GM19324 (cell line): ENCODE data around the gene TMEM220.
"Not testable (repeated sequence)": the region's sequence is repeated elsewhere in the genome, so short reads cannot be mapped to it uniquely, and the experiment has no call there.

Experiments
- ATAC-seq: cut with Tn5 transposase; IDR thresholded peaks from one replicate; pipeline ENCODE4 v1.9.1; 2021; ENCODE audit warnings: mild to moderate bottlenecking, moderate library complexity; ENCODE audit not compliant: unreplicated experiment, low FRiP score

Gene TMEM220

DNA sequence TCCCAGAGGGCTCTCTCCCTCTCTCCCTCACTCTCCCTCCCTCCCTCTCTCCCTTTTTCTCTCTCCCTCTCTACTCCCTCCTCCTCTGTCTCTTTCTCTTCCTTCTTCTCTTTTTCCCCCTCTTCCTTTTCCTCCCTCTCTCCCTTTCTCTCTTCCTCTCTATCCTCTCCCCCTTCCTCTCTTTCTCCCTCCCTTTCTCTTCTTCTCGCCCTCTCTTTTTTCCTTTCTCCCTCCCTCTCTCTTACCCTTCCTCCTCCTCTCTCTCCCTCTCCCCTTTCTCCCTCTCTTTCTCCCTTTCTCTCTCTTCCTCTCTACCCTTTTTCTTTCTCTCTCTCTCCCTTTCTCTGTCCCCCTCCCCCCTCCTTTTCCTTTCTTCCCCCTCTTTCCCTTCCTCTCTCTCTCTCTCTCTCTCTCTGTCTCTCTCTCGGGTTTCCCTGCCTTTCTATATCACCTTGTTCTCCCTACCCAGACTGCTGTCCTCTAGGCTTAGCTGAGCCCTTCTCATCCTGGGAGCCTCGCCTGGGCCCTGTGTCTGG, 25.8 kb upstream of the TMEM220 start:
- no peak for ATAC-seq

DNA sequence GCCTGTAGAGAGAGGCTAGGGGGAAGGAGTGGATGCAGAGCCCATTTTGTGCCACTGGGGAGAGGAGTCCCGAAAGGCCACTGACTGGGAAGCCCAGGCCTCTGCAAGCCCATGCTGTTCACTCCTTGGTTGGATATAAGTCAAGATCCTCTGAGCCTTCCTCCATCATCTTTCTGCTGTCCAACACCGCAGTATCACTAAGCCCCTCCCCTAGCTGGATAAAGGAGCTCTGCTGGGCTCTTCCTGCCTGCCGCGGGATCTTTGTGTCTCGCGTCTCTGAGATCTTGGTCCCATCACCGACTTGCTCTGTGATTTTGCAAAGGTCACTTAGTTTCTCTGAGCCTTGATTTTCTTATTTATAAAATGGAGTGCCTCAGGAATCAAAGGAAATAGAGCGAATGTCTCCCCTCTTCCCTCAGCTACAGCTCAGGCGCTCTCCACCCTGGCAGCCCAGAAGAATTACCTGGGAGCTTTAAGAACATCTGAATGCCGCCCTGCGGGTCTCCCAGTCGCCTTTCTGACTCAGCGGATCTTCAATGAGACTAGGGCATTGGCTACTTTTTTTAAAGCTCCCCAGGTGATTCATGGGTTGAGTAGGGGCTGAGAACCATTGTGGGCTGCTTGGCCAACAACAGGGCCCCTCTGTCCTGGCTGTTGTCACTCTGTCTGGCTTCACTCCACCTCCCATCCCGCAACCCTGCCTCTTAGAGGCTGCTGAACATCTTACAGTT, 25.2 kb upstream of the TMEM220 start:
- no peak for ATAC-seq

DNA sequence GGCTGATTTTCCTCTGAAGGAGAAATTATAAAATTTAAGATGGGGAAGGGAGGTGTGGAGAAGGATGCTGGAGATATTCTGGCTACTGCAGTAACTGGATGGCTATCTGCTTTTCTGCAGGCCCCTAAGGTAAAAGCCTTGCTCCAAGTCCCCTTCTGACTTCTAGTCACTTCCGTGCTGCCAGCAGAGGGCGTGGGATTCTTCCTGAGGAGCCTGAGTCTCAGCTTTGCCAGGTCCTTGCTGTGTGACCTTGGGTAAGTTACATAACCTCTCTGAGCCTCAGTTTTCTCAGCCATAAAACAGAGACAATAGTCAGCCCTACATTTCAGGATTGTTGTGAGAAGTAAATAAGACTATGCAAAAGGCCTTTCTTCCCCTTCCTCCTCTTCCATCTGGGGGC, 24.3 kb upstream of the TMEM220 start:
- no peak for ATAC-seq

DNA sequence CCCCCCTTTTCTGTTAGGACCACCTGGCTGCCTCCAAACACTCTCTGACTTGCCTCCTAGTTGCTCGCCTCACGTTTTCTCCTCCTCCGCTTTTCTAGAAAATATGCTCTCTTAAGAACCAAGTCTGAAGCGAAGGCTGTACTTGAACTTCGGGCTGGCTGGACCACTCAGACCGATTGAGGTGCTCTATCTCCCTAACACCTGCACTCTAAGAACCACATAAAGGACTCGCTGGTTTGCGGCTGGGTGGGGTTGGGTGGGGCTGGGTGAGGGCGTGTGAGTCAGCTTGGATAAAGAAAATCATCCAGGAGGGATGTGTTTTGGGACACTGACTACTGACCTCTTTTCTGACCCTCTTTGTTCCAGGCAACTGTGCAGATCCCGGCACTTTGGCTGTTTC, 22.9 kb upstream of the TMEM220 start:
- no peak for ATAC-seq

DNA sequence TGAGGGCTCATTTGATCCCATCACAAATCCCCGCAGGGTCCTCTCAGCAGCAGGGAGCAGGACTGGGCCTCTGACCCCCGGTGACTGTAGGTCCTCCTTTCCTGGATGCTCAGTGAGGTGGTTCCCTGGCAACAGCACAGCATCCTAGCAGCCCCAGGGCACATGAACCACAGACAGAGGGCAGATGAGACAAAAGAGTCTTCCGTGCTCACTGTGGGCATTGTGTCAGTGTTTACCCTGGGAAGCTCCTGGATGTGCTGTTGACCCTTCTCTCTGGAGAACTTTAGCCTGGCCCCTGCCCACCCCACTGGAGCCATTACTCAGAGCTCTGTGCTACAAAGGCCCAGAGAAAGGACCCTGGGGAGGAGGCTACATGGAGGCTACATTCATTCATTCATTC, 21.7 kb upstream of the TMEM220 start:
- ATAC-seq: no peak

DNA sequence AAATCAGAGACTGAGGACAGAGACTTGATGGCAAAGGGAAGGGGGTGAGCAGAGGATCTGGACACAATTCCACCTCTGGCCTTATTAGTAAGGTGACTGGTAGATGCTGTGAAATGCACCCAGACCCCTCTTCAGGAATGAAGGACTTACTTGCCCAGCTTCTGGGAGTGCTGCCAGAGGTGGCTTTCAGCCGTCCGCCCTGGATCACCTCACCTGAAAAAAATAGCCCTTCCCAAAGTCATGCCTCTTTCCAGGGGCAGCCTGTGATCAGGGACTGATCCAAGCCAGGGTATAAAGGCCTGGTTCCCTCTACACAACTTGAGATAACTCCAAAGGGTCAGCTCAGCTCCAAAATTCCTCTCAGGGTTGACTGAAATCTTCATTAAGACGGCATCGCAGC, 20.4 kb upstream of the TMEM220 start:
- no peak for ATAC-seq

DNA sequence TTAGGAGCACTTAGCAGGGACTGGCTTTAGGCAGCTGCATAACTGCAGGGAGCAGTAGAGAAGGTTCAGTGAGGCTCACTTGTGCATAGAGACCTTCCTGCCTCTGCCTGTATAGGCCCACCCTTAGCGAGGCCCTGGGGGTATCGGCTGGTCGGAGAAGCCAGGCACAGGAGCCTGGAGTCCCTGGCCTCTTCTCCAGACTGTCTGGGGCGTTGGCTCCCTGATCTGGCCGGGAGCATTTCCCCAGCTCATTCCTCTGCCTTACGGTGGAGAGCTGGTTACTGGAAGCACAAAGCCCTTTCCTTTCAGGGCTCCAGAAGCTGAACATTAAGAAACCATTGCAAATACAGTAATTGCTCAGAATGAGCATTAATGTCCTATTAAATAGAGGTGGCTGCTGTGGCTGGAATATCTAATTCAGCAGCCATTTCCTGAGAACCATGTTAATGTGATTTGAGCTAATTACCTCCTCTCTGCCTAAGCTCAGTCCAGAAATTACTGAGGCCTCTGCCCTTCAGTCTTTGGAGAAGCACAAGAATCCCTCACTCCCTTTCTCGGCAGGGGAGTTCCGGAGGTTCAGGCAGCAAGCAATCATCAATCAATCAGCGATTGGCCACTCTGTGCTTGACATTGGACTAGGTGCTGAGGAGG, 18.8 kb upstream of the TMEM220 start:
- ATAC-seq: no peak

DNA sequence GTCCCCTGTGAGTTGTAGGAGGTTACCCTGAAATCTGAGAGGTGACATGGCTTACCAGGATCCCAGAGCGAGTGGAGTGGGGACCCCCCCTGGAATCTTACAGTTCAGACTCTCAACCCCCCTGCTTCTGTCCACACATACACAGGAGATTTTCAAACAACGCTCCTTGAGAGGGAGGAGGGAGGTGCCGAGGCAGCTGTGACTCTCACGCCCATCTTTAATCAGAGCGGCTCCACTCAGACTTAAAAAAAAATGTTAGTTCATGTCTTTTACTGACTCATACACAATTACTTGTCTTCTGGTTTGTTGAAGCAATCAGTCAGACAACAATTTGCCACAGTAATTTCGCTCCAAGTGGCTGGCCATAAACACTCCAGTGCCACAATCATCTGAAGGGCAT, 15.4 kb upstream of the TMEM220 start:
- ATAC-seq: no peak

DNA sequence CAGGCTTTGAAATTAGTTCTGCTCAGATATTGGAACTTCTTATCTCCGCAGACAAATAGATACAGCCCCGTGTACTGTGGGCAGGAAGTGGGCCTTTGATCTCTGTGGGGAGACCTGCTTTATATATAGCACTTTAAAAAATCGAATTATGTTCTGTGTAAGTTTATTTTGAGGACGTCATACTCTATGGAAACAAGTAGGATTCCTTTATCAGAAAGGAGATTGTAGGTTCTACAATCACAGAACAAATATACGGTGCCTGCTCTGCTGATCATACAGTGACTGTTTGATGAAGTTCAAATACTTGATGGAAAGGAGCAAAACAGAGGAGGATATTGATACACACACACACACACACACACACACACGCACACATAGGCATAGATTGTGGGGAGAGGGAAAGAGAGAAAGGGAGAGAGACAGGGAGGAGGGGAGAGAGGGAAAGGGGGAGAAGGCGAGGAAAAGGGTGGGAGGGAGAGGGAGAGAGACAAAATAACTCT, 14.7 kb upstream of the TMEM220 start:
- ATAC-seq: no peak

DNA sequence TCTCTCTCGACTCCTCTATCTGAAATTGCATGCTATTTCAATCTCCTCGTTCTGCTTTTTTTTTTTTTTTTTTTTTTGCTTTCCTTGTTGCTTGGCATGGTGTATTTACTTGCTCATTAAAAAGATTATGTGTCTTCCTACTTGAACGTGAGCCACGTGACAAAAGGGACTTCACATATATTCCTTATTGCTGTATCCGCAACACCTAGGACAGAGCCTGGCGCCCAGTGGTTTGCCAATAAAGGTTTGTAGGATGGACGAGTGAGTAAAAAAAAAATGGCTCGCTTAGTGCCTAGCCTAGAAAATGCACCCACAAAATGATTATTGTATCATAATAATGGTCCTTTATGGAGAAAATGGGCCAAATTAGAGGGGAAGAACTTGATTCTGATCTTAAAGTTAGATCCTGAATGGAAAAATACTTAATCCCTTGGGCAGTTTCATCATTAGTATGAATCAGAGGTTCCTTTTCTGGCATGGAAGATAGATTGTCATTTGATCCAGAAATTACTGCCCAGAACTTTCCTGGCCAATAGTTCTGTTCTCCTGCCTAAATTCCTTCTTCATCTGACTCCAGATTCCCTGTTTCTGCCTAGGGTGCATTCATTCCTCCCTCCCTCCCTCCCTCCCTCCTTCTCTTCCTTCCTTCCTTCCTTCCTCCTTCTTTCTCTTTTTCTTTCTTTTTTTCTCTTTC, 13.6 kb upstream of the TMEM220 start:
- no peak for ATAC-seq

DNA sequence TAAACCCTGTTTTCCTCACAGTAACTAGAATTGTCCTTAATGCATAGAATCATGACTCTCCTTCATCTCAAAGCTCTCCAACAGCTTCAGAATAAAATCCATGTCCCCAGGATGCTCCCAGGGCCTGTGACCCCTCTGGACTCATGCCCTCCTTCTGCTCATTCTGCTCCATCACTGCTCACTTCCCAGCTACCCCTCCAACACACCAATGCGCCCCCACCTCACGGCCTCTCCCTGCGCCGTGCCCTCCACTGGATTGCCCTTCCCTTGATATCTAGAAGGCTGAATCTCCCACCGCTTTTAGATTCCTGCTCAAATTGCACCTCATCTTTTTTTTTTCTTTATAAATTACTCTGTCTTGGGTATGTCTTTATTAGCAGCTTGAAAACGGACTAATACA, 12.6 kb upstream of the TMEM220 start:
- ATAC-seq: no peak

DNA sequence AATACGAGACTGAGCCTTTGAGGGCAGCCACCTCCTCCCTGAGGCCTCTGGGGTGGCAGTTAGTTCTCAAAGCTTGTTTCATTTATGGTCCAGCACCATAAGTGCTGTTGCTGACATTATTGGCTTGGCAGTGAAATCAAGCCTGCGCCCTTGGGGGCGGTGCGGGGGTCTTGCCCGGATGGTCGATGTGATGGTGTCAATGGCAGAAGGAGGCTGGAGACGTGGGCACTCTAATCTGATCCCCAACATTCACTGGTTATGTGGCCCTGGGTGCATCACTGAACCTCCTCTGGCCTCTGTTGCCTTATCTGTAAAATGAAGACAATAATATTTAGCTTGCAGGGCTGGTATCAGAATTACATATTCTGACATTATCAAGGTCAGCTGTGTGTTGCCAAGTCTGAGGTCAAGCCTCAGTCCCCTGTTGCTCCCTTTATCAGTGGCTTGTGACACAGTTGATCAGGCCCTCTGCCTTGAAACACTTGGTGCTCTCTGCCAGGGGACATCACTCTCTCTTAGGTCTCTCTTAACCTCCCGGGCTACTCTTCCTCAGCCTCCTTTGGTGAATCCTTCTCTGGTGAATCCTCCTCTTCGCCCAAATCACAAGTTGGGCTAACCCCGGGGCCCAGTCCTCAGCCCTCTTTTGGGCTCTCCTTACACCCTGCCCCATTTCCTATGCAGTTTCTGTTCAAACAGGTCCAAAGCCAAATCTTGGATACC, 11.8 kb upstream of the TMEM220 start:
- ATAC-seq: no peak

DNA sequence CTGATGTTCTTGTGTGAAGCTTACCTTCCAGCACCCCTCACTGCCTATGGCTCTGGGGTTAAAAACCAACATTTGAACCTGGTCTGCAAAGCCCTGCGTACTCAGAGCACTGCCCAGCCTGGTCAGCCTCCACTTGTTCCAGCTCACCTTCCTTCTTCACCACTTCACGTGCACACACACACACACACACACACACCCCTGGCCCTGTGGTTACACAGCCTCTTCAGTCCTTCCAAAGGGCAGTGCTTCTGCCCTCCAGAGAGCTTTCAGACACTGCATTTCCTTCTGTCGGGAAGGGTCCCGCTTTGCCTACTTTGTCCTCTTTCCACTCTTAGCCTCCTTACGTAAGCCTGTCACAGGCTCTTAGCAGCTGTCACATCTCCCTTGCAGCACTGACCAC, 9.6 kb upstream of the TMEM220 start:
- no peak for ATAC-seq

DNA sequence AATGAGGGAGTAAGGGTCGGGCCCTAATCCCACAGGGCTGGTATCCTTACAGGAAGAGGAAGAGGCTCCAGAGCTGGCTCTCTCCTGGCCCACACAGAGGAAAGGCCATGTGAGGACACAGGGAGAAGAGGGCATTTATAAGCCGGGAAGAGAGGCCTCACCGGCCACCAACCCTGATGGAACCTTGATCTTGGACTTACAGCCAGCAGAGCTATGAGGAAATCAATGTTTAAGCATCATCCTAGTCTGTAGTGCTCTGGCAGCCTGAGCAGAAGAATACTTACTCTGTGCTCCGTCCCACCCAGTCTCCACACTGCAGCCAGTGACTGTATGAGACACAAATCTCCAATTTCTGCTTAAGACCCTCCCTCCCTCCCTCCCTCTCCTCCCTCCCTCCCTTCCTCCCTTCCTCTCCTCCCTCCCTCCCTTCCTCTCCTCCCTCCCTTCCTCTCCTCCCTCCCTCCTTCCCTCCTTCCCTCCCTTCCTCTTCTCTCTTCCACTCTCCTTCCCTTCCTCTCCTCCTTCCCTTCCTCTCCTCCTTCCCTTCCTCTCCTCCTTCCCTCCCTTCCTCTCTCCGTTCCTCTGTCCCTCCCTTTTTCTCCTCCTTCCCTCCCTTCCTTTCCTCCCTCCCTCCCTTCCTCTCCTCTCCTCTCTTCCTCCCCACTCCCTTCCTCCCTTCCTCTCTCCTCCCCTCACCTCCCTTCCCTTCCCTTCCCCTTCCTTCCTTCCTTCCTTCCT, 8.9 kb upstream of the TMEM220 start:
- no peak for ATAC-seq

DNA sequence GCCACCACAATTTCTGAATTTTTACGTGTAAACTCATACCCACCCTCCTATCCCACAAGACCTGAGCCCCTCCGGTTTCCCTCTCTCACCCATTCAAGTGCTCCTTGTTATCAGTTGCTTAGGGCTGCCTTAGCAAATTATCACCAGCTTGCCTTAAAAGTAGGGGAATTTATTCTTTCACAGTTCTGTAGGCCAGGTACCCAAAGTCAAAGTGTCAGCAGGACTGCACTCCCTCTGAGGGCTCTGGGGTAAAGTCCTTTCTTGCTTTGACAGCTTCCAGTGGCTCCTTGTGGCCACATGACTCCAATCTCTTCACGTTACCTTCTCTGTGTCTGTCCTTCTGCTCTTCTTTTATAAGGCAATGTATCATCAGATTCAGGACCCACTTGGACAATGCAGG, 7.9 kb upstream of the TMEM220 start:
- ATAC-seq: no peak

DNA sequence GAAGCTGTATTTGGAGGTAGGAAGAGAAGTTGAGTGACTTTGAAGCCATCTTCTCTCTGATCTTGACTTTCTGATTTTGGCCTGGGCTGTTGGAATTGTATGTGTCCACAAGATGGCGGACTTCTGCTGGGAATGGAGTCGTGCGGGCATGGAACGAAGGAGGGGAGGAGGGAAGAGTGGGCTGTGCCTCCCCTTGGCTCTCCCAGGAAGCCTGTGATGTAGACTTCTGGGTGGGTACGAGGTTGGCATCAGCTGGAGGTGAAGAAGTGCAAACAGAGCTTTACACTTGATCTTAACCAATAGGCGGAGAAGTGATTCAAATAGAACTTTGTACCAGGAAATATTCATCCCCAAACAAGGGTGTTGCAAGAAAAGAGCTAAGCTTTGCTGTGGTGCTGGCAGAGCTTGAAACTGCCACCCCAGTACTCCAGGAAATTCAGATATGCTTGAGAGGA, 7.4 kb upstream of the TMEM220 start:
- no peak for ATAC-seq

DNA sequence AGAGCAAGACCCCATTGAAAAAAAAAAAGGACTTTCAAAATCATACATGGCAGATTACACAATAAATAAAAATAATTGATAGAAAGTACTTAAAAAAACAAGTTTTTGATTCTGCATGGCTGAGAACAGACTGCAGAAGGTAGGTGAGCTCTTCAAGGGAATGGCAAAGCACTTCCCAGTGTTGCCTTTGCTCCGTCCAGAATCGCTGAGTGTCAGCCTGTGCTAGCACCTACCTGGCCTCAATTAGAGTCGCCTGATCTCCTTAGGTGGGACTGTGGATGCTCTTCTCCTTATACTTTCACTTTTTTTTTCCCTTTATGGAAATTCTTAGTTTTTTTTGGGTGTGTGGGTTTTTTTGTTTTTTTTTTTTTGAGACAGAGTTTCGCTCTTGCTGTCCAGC, 6.0 kb upstream of the TMEM220 start:
- ATAC-seq: no peak

DNA sequence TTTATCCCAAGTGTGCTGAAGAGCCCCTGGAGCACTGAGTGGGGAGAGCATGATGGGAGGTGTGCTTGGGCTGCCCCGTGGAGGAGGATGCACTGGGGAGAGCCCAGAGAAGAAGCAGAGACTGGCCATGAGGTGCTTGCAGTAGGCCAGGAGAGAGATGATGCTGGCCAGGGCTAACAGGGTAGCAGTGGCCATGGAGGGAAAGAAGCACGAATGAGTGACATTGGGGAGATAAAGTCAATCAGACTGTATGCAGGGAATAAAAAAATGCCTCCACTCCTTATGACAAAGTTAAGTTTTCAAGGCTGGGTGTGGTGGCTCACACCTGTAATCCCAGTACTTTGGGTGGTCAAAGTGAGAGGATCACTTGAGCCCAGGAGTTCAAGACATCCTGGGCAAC, 5.4 kb upstream of the TMEM220 start:
- ATAC-seq: no peak

DNA sequence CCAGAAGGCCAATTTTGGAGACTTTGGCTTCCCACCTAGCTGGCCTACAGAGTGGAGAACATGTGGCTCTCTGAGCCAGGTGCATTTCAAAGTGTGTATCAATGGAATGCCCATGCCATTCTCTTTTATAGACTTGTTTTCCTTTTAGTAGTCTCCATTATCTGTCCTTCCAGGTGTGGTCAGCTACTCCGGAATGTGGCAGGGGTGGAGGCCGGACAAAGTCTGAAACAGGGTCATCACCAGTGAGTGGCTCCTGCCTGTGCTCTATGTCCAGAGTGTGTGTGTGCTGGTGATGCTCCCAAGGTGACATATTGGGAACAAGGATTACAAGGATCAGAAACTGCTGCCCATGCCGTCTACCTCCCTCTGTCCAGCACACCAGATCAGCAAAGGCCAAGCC, 3.8 kb upstream of the TMEM220 start:
- no peak for ATAC-seq

DNA sequence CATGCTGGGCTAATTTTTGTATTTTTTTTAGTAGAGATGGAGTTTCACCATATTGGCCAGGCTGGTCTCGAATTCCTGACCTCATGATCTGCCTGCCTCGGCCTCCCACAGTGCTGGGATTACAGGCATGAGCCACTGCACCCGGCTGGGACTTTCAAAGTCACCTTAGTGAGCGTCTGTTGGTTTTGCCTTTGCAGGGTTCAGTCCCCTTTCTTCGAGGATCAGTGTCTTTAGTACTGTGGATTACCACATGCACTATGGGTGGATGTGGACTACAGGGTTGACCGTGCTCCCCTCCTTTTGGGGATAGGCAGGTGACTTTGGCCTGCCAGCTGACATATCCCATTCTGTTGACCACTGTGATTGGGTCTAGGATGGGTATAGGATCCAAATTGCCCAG, 2.3 kb upstream of the TMEM220 start:
- not testable (repeated sequence) for ATAC-seq
